Heart right ventricle (tissue), 16 donors: ENCODE data around the gene VPS8. TPM values are rescaled to one million over a fixed set of nuclear protein-coding genes. Genes with fewer than 3 reads are reported as not detected.

Experiments
- ATAC-seq, 8 donors: fragments of 200-7000 bp; cut with Tn5 transposase; one replicate each; pipeline ENCODE4 v1.9.1; 2020; ENCODE audit warnings: mild to moderate bottlenecking in 8 of 8, moderate library complexity in 8 of 8, moderate number of reproducible peaks in 1 of 8
- DNase-seq, 2 donors: peaks; one replicate each; pipeline ENCODE4 v3.0.0-alpha.2; 2020
- H3K27ac ChIP-seq, 10 donors: fragments of 200-600 bp; sonication (generic) in 2 of 10; one replicate each; pipeline versions ENCODE4 v1.5.0 to v1.8.0; 2020 to 2022; ENCODE audit warnings: mild to moderate bottlenecking in 3 of 10
- H3K27me3 ChIP-seq, 7 donors: fragments of 200-600 bp; one replicate each; pipeline ENCODE4 v1.8.0; 2021 to 2022; ENCODE audit warnings: mild to moderate bottlenecking in 2 of 7
- H3K36me3 ChIP-seq, 9 donors: fragments of 200-600 bp; sonication (generic) in 1 of 9; one replicate each; pipeline versions ENCODE4 v1.5.0 to v1.8.0; 2020 to 2022; ENCODE audit warnings: mild to moderate bottlenecking in 2 of 9
- H3K4me1 ChIP-seq, 9 donors: fragments of 200-600 bp; sonication (generic) in 1 of 9; one replicate each; pipeline versions ENCODE4 v1.5.0 to v1.8.0; 2020 to 2022; ENCODE audit warnings: mild to moderate bottlenecking in 4 of 9
- H3K4me3 ChIP-seq, 10 donors: fragments of 200-600 bp; sonication (generic) in 2 of 10; one replicate each; pipeline versions ENCODE4 v1.5.0 to v1.8.0; 2020 to 2022; ENCODE audit warnings: mild to moderate bottlenecking in 7 of 10, moderate library complexity in 2 of 10
- H3K9me3 ChIP-seq, 11 donors: fragments of 200-600 bp in 10 of 11; sonication (generic) in 2 of 11; one replicate each; pipeline versions ENCODE4 v1.5.0 to v1.8.0; 2013 to 2022; ENCODE audit warnings: mild to moderate bottlenecking in 2 of 11, control low read depth in 1 of 11, moderate library complexity in 1 of 11
- CTCF ChIP-seq, 9 donors: fragments of 200-600 bp; sonication (generic) in 2 of 9; IDR thresholded peaks; one replicate each; pipeline versions ENCODE4 v1.5.0 to v1.8.0; 2021 to 2022; ENCODE audit warnings: antibody characterized with exemption in 9 of 9, mild to moderate bottlenecking in 5 of 9, moderate library complexity in 1 of 9
- WGBS, 2 donors: extraction: QIAGEN DNeasy Blood & Tissue Kit; methylation state at CpG; one replicate each; pipeline ENCODE4 v1.1.7; 2013; ENCODE audit warnings: inconsistent platforms in 1 of 2; 5-methylcytosine and 5-hydroxymethylcytosine counted together
- intact Hi-C, 10 donors: fragments of 100-400 bp; cut with DNase I; formaldehyde crosslinking; loops; one replicate each; pipeline versions ENCODE4 v1.11.1 to v1.14.2; 2022
- polyA plus RNA-seq, 2 donors: library from polyadenylated mRNA; stranded (reverse); fragments of 200-250 nt; gene quantifications; one replicate each; pipeline ENCODE4 v1.2.3, GENCODE V29; 2013
- total RNA-seq, 10 donors: library from RNA; stranded (reverse); fragmentation: NEBNext Ultra II Directional in 3 of 10; extraction: Animal tissue kit (Norgen Biotek cat#: 25700) in 3 of 10; gene quantifications; one replicate each; pipeline versions ENCODE4 v1.2.1 to v1.2.4, GENCODE V29; 2021 to 2023
- donor health status: Arrhythmogenic right ventricular cardiomyopathy.
- donor health status: ischemic (EF 13 %, LVEDD 7.1; RV severe dilation, severe dysfunction).
- donor health status: healthy with polysubstance abuse.
- donor health status: DM: no; HTN: yes; CAD: no.
- donor health status: DM: no; HTN: no; CAD: no.
- donor health status: ischemic (EF 25% LVEDD 6.9; RV normal size, moderate dysfunction).
- donor health status: ischemic (EF 25% LVEDD 5.7; RV mildly dilated, moderate dysfunction).
- donor health status: healthy.
- donor health status: DM: yes; HTN: yes; CAD: no.
- donor health status: Ischemic cardiomyopathy.
- donor health status: ischemic (EF 35%, LVEDD 5.7; RV mildly dilated, moderate dysfunction).
- donor health status: nonischemic (EF 11% LVEDD 7.7; RV severe dilation, severe dysfunction).
- donor health status: DM: yes; HTN: yes; CAD: no.
- donor health status: PGD.
- donor health status: ischemic (EF 29% LVEDD 5.4; RV normal size, mild dysfunction).
- donor health status: nonischemic (EF 23%, LVEDD 6.1; RV moderate dilation, normal function).

Gene VPS8
- total and polyA plus RNA-seq, 12 donors: 11.1 to 123 (median 80.6) TPM

DNA sequence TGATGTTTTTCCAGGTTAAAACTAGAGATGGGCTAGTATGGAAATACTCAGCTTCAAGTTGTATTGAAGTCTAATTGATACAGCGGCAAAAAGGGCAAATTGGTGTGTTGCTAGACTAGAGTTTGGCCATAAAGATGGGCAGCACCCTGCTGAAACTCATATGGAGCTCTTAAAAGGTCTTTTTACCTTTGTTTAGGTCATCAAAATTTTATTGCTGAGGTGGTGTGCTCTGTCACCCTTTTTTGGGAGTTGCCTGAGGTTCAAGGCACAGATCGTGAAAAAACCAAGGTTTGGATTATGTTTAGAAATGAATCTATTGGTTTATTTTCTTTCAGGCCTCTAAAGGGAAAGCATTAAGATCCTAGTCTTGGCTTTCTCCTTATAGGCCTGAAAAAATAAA is 38.2 kb downstream of the VPS8 start:
- H3K27me3 ChIP-seq: no peaks in the 10 kb centered on the region
- no peak overlapping the region for H3K27ac ChIP-seq
- DNase-seq: no peak
- no peak overlapping the region for H3K4me3 ChIP-seq
- no peaks in the 10 kb centered on the region for H3K9me3 ChIP-seq
- no peak for TF ChIP-seq CTCF (IDR thresholded peaks at IDR 0.05)
- ATAC-seq: no peak
- intact Hi-C loops: no loop called here
- no peaks in the 10 kb centered on the region for H3K4me1 ChIP-seq
- 97 to 98% methylated on average over 2 of the region's 2 CpGs for WGBS, 2 donors
- peaks cover 0 to 70% (median 34%) of the 10 kb centered on the region in 9 donors for H3K36me3 ChIP-seq

DNA sequence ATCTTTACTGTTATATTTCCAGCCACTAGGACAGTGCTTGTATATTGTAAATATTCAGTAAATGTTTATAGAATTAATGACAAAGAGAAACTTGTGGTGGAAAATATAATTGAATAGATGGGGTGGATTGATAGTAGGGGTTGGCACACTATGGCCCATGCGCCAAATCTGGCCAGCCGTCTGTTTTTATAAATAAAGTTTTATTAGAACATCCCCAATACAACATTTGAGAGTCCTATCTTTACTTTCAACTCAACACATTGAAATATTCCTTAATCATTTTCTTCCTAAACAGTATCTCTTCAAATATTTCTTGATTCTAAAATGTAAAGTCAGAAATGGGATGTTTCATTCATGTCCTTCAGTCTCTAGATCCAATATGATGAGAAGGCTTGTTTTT is 45.1 kb downstream of the VPS8 start:
- H3K9me3 ChIP-seq: no peaks in the 10 kb centered on the region
- peaks cover 0 to 100% (median 59%) of the 10 kb centered on the region in 9 donors for H3K36me3 ChIP-seq
- H3K27me3 ChIP-seq: no peaks in the 10 kb centered on the region
- H3K4me3 ChIP-seq: no peak overlapping the region
- intact Hi-C loops: no loop called here
- ATAC-seq: no peak
- H3K4me1 ChIP-seq: no peaks in the 10 kb centered on the region
- 98 to 99% methylated on average over 2 of the region's 2 CpGs for WGBS, 2 donors
- H3K27ac ChIP-seq: no peak overlapping the region
- no peak for DNase-seq
- no peak for TF ChIP-seq CTCF (IDR thresholded peaks at IDR 0.05)

DNA sequence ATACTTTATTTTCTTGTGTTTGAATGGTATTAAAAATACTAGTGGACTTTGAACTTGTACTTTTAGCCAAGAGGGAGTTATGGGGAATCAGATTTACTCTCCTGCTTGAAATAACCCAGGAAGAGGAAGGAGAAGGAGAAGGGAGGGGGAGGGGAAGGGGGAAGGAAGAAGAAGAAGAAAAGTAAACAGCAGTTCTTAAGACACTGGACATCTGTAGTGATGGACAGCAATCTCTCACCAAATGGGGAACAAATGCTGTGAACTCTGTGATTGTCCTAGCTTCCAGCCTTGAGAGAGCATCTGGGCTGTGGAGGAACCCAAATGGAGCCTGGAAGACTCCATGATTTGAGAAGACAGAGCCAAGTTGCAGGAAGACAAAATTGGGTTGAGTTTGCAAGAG is 52.0 kb downstream of the VPS8 start:
- Histone ChIP-seq H3K4me3 (no peak overlapping the region), H3K36me3 (peaks cover 0 to 100% (median 27%) of the 10 kb centered on the region in 9 donors), H3K27ac (no peak overlapping the region), H3K27me3 (no peaks in the 10 kb centered on the region), H3K9me3 (no peaks in the 10 kb centered on the region), H3K4me1 (no peaks in the 10 kb centered on the region)
- ATAC-seq (peak in 2 of 8 donors; percentile 24 to 25), DNase-seq (no peak)
- intact Hi-C loops: no loop called here
- no peak for TF ChIP-seq CTCF (IDR thresholded peaks at IDR 0.05)

DNA sequence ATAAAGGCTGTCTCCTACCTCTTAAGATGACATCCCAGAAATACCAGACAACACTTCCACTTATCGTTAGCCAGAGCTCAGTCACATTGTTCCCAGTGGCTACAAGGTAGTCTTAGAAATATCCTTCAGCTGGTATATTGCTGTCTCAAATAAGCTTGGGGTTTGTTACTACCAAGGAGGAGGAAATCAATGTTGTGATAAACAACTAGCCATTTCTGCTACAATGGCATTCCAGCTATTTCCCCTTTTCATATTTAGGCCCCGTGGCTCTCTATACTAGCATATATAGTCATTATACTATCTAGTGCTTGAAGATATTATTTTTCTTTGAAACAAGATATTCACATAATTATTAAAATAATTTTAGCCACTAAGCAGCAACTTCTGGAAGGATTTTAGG is 56.5 kb downstream of the VPS8 start:
- intact Hi-C loops: no loop called here
- Histone ChIP-seq H3K27ac (no peak overlapping the region), H3K36me3 (peaks cover 0 to 100% (median 26%) of the 10 kb centered on the region in 9 donors), H3K27me3 (no peaks in the 10 kb centered on the region), H3K9me3 (no peaks in the 10 kb centered on the region), H3K4me1 (no peaks in the 10 kb centered on the region), H3K4me3 (no peak overlapping the region)
- WGBS, 2 donors: 63 to 66% methylated on average over 2 of the region's 2 CpGs
- no peak for DNase-seq
- TF ChIP-seq CTCF (IDR thresholded peaks at IDR 0.05): no peak
- no peak for ATAC-seq
